Amniotic epithelial cell (primary cell): ENCODE data around the gene XRCC6.
"Not testable (repeated sequence)": the region's sequence is repeated elsewhere in the genome, so short reads cannot be mapped to it uniquely, and the experiment has no call there.

Experiments
- DNase-seq: peaks from one replicate; pipeline ENCODE4 v3.0.0-alpha.2; 2010; ENCODE audit warnings: low read depth

XRCC6 gene

DNA sequence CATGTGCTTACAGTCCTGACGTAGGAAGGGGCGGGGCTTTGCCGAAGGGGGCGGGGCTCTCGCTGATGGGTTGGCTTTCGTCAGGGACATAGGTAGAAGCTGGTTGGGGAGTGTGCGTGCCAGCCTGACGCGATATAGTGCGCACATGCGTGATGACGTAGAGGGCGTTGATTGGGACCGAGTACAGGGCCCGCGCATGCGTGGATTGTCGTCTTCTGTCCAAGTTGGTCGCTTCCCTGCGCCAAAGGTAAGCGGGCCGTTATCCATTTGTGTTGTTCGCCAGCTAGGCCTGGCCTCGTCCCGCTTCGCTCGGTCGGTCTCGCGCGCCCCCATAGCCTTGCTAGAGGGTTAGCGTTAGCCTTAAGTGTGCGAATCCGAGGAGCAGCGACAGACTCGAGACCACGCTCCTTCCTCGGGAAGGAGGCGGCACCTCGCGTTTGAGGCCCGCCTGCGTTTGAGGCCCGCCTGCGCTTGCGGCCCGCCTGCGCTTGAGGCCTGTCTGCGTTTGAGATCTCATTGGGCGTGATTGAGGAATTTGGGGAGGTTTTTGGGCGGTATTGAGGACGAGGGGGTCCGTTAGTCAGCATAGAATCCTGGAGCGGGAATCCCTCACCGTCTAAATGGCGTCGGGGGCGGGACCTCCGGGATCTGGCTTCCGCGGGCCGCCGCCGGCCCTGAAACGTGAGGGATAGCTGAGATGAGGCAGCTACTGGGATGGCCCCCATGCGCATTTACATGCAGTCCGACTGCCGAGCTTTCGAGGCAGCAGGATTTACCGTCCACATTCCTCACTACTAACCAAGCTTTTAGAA is at the start of gene XRCC6:
Gene XRCC6, plus strand, starts transcription at position 197 of the 812 bp plus-strand sequence. CDS start 710 bp downstream, outside the sequence.
- DNase-seq, result peak; percentile 99

GRCh38 chr22:41571786-41572185 is 49.3 kb upstream of the XRCC6 start:
- DNase-seq, result no peak

- DNase-seq, result not testable (repeated sequence)
Measured at GRCh38 chr22:41572305-41572704, 48.8 kb upstream of the XRCC6 start.

- DNase-seq, result no peak
Measured at GRCh38 chr22:41573677-41574076, 47.4 kb upstream of the XRCC6 start.

DNA sequence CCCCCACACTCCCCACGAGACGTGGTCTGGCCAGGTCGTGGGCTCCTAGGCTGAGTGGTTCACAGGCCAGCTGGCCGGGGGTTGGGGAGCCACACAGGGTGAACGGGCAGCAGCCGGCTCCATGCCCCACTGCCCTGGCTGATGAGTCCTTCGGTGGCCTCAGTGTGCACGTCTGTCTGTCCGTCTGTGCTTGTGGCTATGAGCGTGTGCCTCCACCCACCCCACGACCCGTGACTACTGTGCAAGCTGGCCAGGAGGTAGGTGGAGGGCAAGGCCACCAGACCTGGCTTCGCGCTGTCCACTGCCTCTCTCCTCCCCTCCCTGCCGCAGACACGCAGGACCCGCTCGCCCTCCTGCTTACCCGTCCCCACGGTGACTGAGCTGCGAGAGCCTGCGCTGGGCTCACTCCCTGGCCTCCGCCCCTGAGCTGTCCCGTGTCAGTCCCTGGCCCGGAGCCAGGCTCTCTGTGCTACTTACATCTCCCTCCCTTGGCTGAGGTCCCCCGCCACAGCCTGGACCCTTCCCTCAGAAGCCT is 46.2 kb upstream of the XRCC6 start:
- DNase-seq, result no peak

GRCh38 chr22:41575533-41575932 is 45.6 kb upstream of the XRCC6 start:
- DNase-seq, result no peak

DNA sequence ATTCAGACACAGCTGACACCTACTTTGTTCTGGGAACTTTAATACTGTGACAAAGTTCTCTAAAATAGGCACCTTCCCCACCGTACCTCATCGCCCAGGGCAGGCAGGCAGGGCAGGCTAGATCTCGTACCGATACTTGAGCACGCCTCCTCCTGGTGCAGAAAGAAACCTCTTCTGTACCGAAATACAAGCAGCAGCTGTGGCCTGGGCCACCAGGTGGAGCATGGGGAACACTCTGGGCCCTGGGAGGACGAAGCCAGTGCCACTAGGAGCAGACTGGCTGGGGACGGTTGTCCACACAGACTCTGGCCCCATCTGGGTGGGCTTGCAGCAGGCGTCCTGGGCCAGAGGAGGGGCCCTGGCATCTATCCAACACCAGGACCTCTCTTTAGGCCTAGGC is 44.2 kb upstream of the XRCC6 start:
- peak; percentile 33 for DNase-seq

DNA sequence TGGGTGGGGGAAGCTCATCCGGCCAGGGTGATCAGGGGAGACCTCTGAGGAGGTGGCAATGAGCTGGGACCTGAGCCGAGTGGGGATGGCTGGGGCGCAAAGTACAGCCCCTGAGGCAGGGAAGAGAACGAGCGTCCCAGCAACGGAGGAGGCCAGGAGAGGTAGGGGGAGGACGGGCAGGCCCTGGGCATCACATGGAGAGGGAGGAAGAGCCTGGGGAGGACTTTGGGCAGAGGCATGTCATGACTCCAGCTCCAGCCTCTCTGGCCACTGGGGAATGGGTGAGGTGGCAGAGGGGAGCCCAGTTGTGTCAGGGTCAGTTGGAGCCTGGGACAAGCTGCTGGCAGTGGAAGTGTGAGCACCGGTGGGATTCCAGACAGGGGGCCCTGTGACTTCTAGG is 43.0 kb upstream of the XRCC6 start:
- DNase-seq, result no peak

GRCh38 chr22:41578818-41579217 is 42.3 kb upstream of the XRCC6 start:
- no peak for DNase-seq

- DNase-seq, result no peak
Measured at GRCh38 chr22:41579297-41579996, 41.6 kb upstream of the XRCC6 start.

DNA sequence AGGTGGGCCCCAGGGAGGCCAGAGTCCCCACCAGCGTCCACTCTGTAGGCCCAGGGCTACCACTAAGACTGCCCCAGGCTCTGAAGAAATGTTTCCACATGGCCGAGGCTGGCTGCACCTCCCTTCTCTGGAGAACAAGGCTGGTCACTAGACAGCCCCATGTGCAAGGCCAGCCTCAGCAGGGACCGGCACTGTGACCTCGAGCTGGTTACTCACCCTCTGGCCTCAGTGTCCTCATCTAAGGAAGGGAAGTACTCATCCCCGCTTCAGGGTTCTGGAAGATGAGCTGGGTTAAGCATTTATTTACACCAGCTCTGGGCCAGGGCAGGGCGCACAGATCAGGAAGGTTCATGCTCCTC is 41.1 kb upstream of the XRCC6 start:
- no peak for DNase-seq

DNA sequence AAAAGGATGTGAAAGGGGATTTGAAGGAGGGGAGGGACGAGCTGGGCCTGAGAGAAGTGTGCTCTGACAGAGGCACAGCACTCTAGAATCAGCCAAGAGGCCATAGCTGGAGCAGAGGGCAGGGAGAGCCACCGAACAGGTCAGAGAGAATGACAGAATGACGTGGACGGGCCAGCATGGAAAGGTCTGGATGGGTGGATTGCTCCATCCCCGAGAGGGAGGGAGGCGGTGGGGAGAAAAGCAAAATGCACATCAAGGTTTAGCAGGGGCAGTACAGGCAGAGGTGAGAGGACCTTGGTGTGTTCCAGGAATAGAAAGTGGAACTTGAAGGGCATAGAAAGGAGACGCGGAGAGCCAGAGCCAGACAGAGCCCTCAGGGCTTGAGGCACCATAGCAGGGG is 38.4 kb upstream of the XRCC6 start:
- DNase-seq, result no peak

DNA sequence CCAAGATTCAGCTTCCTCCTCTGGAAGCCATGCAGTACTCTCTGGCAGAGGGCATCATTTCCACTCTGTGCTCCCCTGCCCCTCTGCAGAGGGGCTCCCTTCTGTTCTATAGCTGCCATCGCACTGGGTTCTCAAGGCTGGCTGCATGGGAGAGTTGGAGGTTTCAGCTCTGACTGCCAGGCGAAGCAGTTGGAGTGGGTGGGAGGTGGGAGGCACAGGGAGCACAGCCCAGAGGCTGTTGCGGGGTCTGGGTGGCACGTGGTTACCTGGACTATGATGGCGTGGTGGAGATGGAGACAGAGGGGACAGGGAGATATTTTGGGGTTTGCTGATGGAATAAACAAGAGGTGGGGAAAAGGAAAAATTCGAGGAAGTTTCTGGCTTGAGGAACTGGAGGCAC is 36.2 kb upstream of the XRCC6 start:
- no peak for DNase-seq

GRCh38 chr22:41585898-41586297 is 35.2 kb upstream of the XRCC6 start:
- no peak for DNase-seq

- no peak for DNase-seq
Measured at GRCh38 chr22:41587347-41587723, 33.8 kb upstream of the XRCC6 start.

DNA sequence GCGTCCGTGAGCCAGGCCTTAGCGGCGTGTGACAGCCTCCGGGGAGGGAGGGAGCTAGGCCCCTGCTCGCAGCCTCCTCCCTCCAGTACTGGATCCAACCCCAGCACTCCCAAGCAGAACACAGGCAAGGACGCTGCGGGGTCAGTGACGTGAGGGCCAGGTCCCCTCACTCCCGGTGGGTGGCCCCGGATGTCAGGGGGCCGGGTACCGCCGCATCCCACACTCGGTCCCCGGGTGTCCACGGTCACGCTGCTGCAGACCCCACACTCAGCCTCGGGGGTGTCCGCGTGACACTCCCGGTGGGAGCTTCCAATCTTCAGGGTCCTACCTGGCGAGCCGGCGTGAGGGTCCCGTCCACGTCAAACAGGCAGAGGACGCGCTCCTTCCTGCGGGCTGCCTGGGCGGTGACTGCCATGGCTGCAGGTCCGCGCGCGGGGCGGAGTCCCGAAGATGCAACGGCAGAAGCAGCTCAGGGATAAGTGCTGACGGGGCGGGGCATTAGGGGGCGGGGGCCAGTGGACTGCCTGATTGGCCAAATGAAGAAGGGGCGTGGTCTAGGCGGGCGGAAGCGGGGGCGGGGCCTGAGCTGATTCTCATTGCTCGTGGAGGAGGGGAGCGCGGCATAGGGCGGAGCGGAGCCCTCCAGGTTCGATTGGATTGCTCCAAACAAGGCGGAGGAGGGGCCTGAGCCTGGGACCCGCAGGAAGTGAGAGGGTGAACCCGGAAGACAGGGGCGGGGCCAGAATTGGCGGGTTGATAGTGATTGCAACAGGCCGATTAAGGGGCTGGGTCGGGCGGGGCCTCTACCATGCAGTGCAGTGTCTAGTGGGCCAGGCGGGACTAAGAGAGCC is 31.5 kb upstream of the XRCC6 start, which contains the start of gene PMM1:
Gene PMM1, minus strand, starts transcription at position 450 of the 851 bp plus-strand sequence. Its CDS starts 35 bp downstream, at position 415.
- DNase-seq, result peak; percentile 99

DNA sequence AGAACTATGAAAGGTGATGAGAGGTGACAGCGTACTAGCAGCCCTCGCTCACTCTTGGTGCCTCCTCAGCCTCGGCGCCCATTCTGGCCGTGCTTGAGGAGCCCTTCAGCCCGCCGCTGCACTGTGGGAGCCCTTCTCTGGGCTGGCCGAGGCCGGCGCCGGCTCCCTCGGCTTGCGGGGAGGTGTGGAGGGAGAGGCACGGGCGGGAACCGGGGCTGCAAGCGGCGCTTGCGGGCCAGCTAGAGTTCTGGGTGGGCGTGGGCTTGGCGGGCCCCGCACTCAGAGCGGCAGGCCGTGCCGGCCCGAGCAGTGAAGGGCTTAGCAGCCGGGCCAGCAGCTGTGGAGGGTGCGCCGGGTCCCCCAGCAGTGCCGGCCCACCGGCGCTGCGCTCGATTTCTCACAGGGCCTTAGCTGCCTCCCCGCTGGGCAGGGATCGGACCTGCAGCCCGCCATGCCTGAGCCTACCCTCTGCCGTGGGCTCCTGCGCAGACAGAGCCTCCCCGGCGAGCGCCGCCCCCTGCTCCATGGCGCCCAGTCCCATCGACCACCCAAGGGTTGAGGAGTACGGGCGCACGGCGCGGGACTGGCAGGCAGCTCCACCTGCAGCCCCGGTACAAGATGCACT is 27.6 kb upstream of the XRCC6 start:
- DNase-seq, result not testable (repeated sequence)

GRCh38 chr22:41595703-41596102 is 25.4 kb upstream of the XRCC6 start:
- DNase-seq, result no peak

DNA sequence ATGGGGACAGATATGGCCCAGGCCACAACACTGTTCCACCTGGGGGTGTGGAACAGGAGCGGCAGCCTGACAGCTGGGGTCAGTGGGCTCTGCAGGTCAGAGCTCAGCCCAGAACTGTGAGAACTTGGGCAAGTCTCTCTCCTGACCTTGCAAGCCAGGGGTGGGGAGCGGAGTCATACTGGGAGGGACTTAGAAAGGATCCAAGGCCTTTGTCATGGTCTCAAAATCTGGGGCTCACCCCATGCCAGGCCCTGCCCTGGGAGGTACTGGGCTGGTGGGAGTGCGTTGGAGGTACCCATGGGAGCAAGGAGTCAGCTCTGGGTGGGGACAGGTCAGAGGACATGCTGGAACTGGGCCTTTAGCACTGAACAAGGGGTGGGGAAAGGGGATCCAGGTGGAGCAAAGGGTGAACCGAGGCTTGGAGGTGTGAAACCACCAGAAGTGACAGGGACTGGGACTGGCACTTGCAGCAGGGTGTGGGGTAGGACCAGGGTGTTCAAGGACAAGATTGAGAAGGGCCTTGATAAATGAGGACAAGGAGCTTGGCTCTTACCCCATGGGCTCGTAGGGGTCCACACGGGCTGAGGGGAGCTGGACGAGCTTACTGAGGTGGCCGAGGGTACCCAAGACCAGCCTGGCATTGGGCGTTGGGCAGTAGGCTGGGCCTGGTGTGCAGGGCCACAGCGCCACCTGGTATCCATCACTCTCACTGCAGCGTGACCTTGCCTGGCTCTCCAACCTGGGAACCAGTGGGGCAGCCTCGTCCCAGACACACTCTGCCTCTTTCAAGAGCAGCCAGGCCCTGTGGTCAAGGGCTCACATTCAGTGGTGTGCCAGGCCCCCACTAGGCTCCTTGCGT is 24.1 kb upstream of the XRCC6 start:
- peak; percentile 56 for DNase-seq

- DNase-seq, result no peak
Measured at GRCh38 chr22:41597635-41597953, 23.5 kb upstream of the XRCC6 start.

DNA sequence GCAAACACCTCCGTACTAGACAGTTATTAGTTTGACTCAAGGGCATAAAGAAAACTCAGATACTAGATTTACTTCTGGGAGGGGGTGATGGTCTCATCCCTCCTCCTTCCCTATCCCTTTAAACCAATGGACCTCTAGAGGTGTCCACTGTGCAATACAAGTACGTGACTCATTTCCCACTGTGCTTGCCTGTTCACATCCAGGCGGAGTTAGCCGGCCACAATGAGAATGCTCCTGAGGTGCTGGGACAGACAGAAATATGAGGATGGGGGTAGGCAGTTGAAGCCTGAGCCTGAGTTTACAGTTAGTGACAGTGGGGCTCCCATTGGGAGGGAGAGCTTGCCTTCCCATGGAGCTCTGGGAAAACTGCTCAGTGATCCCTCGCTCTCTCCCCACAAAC is 23.0 kb upstream of the XRCC6 start:
- peak; percentile 80 for DNase-seq
